HFF-Myc (cell line): ENCODE measurements around the gene UNC5A.

Source experiments
- DNase-seq: peaks from one replicate; pipeline ENCODE4 v3.0.0-alpha.2; 2011; ENCODE audit warnings: low read depth; ENCODE audit errors: extremely low read depth
- H3K4me3 ChIP-seq: replicated peaks from 2 replicates; pipeline ENCODE4 v1.5.1; 2011; ENCODE audit warnings: low read depth, mild to moderate bottlenecking, control low read depth, low read length
- CTCF ChIP-seq: IDR thresholded peaks from 2 replicates; pipeline ENCODE4 v1.5.1; 2012; ENCODE audit warnings: mild to moderate bottlenecking, low read depth, low read length, control low read depth; ENCODE audit errors: missing control alignments

Gene UNC5A

GRCh38 chr5:176843673-176844072 lies 33.3 kb downstream of the UNC5A start:
- no peak for TF ChIP-seq CTCF
- H3K4me3 ChIP-seq, result no peak overlapping the region
- DNase-seq, result no peak

- DNase-seq, result no peak
- no peak overlapping the region for H3K4me3 ChIP-seq
- no peak for TF ChIP-seq CTCF
These were observed 33.9 kb downstream of the UNC5A start for GRCh38 chr5:176844281-176844680.

- H3K4me3 ChIP-seq, result no peak overlapping the region
- TF ChIP-seq CTCF, result no peak
- no peak for DNase-seq
These were observed 34.5 kb downstream of the UNC5A start for GRCh38 chr5:176844706-176845391.

- H3K4me3 ChIP-seq, result no peak overlapping the region
- TF ChIP-seq CTCF, result no peak
- no peak for DNase-seq
These were observed 35.0 kb downstream of the UNC5A start for GRCh38 chr5:176845392-176845713.

- TF ChIP-seq CTCF, result no peak
- H3K4me3 ChIP-seq, result no peak overlapping the region
- DNase-seq, result no peak
These were observed 36.2 kb downstream of the UNC5A start for GRCh38 chr5:176846335-176847140.

GRCh38 chr5:176847148-176847547 lies 36.8 kb downstream of the UNC5A start:
- no peak for TF ChIP-seq CTCF
- no peak for DNase-seq
- H3K4me3 ChIP-seq, result no peak overlapping the region
